ENCODE data around the gene CD80.

CD80 gene

GRCh38 chr3:119541547-119541946, 17.9 kb downstream of the CD80 start:
- no peak overlapping the region for H3K4me3 ChIP-seq (ENCODE audit: low read depth, low read length)
- no peak for DNase-seq (ENCODE audit: low read depth)
- TF ChIP-seq MYC (IDR thresholded peaks at IDR 0.05; ENCODE audit: low read depth, low read length) (no peak), CTCF (IDR thresholded peaks at IDR 0.05; ENCODE audit: low read depth, low read length) (no peak), MAX (IDR thresholded peaks at IDR 0.05; ENCODE audit: low read depth, low read length) (no peak), POLR2A (IDR thresholded peaks at IDR 0.05; ENCODE audit: extremely low read depth, insufficient read length) (no peak)

GRCh38 chr3:119538772-119539171, 20.6 kb downstream of the CD80 start:
- H3K4me3 ChIP-seq (ENCODE audit: low read depth, low read length): no peak overlapping the region
- no peak for DNase-seq (ENCODE audit: low read depth)
- no peak for TF ChIP-seq POLR2A (IDR thresholded peaks at IDR 0.05; ENCODE audit: extremely low read depth, insufficient read length)
- no peak for TF ChIP-seq MAX (IDR thresholded peaks at IDR 0.05; ENCODE audit: low read depth, low read length)
- no peak for TF ChIP-seq CTCF (IDR thresholded peaks at IDR 0.05; ENCODE audit: low read depth, low read length)
- TF ChIP-seq MYC (IDR thresholded peaks at IDR 0.05; ENCODE audit: low read depth, low read length): no peak

GRCh38 chr3:119536757-119537156, 22.7 kb downstream of the CD80 start:
- H3K4me3 ChIP-seq (ENCODE audit: low read depth, low read length): no peak overlapping the region
- DNase-seq (ENCODE audit: low read depth): no peak
- TF ChIP-seq MYC (IDR thresholded peaks at IDR 0.05; ENCODE audit: low read depth, low read length): no peak

GRCh38 chr3:119534296-119534695, 25.1 kb downstream of the CD80 start:
- no peak overlapping the region for H3K4me3 ChIP-seq (ENCODE audit: low read depth, low read length)
- DNase-seq (ENCODE audit: low read depth): no peak
- TF ChIP-seq CTCF (IDR thresholded peaks at IDR 0.05; ENCODE audit: low read depth, low read length) (no peak), MYC (IDR thresholded peaks at IDR 0.05; ENCODE audit: low read depth, low read length) (no peak), POLR2A (IDR thresholded peaks at IDR 0.05; ENCODE audit: extremely low read depth, insufficient read length) (no peak), MAX (IDR thresholded peaks at IDR 0.05; ENCODE audit: low read depth, low read length) (no peak)

- TF ChIP-seq MAX (IDR thresholded peaks at IDR 0.05; ENCODE audit: low read depth, low read length) (no peak), MYC (IDR thresholded peaks at IDR 0.05; ENCODE audit: low read depth, low read length) (no peak), POLR2A (IDR thresholded peaks at IDR 0.05; ENCODE audit: extremely low read depth, insufficient read length) (no peak)
- no peak overlapping the region for H3K4me3 ChIP-seq (ENCODE audit: low read depth, low read length)
- no peak for DNase-seq (ENCODE audit: low read depth)
Measured at GRCh38 chr3:119531151-119531550, 28.3 kb downstream of the CD80 start.

- TF ChIP-seq POLR2A (IDR thresholded peaks at IDR 0.05; ENCODE audit: extremely low read depth, insufficient read length): no peak
- TF ChIP-seq MYC (IDR thresholded peaks at IDR 0.05; ENCODE audit: low read depth, low read length): no peak
- no peak for TF ChIP-seq CTCF (IDR thresholded peaks at IDR 0.05; ENCODE audit: low read depth, low read length)
- TF ChIP-seq MAX (IDR thresholded peaks at IDR 0.05; ENCODE audit: low read depth, low read length): no peak
- H3K4me3 ChIP-seq (ENCODE audit: low read depth, low read length): no peak overlapping the region
- no peak for DNase-seq (ENCODE audit: low read depth)
Measured at GRCh38 chr3:119530456-119530855, 29.0 kb downstream of the CD80 start.

- TF ChIP-seq MYC (IDR thresholded peaks at IDR 0.05; ENCODE audit: low read depth, low read length) (no peak), MAX (IDR thresholded peaks at IDR 0.05; ENCODE audit: low read depth, low read length) (no peak), CTCF (IDR thresholded peaks at IDR 0.05; ENCODE audit: low read depth, low read length) (no peak), POLR2A (IDR thresholded peaks at IDR 0.05; ENCODE audit: extremely low read depth, insufficient read length) (no peak)
- DNase-seq (ENCODE audit: low read depth): no peak
Measured at GRCh38 chr3:119529883-119530282, 29.5 kb downstream of the CD80 start.

More at GRCh38 chr3:119529883-119530282, 29.5 kb downstream of the CD80 start:
- no peak overlapping the region for H3K4me3 ChIP-seq (ENCODE audit: low read depth, low read length)
